HG03108 (cell line): ENCODE results near the gene ARHGAP8.

Experiments
- ATAC-seq: cut with Tn5 transposase; IDR thresholded peaks from one replicate; pipeline ENCODE4 v1.9.1; 2021; ENCODE audit warnings: moderate library complexity; ENCODE audit not compliant: unreplicated experiment

ARHGAP8 gene

DNA sequence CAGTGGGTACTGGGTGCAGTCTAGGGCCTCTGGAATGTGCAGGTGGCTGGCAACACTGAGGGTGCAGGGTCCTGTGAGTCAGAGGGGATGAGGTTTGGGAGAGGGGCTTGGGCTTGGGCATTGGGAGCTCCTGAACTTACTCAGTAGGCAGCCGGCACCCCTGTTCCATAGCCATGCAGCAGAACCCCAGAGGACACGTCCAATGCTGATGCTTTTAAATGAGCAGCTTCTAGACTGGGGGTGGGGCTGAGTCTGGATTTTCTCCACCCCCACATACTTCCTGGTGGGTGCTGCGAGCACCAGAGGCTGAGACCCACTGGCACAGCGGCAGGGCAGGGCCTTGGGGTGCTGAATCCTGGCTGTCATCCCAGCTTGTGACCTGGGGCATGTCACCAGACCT lies 71.4 kb downstream of the ARHGAP8 start:
- ATAC-seq: no peak

DNA sequence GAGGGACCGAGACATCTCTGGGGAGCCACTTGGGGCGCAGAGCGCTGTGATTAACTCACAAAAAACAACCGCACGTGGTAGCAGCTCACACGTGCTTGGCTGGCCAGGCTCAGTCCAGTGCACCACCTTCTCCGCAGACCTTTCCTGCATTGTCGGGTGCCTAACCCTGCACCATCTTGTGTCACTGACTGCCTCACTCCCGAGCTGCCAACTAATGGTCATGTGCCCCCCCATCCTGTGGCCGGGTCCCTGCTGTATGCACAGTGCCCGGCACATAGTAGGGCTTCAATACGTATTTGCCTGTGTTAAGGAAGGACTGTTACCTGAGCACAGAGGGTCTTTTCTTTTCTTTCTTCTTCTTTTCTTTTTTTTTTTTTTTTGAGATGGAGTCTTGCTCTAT lies 71.9 kb downstream of the ARHGAP8 start:
- ATAC-seq: no peak

DNA sequence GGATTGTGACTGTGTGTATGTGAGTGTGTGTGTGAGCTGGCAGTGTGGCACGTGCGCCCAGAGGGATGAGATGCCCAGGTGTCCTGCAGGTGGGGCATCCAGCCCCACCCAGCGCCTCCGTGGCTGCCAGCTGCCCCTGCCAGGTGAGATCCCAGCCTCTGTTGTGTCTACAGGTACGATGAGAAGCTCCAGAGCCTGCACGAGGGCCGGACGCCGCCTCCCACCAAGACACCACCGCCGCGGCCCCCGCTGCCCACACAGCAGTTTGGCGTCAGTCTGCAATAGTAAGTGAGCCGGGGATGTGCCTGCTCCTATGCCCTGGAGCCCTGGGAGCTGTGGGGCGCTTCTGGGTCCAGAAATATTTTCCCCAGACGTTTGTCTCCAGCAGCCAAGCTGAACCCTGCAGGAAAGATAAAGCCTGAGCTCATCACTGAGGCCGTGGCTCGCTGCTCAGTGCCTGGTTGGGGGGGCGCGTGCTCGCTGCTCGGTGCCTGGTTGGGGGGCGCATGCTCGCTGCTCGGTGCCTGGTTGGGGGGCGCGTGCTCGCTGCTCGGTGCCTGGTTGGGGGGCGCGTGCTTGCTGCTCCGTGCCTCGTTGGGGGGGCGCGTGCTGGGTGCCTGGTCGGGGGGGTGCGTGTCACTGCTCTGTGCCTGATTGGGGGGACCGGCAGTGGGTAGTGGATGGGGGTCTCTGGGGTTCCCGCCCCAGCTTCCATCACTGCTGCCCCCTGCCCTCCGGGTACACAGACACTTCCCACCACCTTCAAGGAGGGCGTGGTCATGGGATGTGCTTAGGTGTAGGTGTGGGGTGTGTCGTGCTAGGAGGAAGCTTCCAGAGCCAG lies 73.2 kb downstream of the ARHGAP8 start:
- ATAC-seq: no peak

DNA sequence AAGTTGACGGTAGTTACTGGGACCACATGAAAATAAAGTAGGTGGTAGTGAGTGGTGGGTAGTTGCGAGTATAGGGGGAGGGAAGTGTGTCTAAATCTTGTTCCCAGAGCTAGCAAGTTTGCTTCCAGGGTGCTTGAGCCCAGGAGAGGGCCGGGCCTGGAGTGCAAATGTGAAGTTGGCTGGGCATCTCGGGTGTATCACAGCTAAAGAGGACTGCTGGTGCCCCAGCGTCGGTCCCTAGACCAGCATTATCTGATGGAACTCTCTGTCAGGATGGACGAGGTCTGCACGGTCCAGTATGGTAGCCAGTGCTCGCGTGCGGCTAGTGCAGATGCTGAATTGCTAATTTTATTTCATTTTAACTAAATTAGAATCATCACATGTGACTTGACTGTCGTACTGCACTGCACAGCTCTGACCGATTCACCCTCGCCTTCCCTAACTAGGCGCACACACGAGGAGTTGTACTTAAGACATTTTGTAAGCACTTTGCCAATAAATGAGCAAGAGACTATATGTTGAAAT lies 75.4 kb downstream of the ARHGAP8 start:
- no peak for ATAC-seq

DNA sequence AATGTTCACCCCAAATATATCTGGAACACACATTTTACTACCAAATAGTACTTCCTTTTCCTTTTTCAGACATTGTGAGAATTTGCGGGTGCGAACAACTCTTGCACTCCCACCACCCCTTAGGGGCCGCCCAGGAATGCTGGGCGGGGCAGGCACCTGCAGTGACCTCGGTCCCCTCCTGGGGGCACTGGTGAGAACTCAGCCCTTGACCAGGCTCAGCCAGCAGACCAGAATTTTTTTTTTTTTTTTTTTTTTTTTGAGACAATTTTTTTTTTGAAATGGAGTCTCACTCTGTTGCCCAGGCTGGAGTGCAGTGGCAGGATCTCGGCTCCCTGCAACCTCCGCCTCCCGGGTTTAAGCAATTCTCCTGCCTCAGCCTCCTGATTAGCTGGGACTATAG lies 75.8 kb downstream of the ARHGAP8 start:
- ATAC-seq: no peak

DNA sequence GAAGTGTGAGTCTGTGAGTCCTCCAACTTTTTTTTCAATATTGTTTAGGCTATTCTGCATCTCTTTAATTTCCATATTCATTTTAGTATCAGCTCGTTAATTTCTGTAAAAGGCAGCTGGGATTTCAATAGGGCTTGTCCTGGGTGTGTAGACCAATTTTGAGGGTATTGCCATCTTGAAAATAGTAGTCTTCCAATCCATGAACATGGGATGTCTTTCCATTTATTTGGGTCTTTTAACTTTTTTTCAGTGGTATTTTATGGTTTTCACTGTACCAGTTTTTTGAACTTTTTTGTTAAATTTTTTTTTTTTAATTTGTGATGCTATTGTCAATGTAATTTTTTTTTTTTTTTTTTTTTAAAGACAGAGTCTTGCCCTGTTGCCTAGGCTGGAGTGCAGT lies 79.5 kb downstream of the ARHGAP8 start:
- no peak for ATAC-seq

DNA sequence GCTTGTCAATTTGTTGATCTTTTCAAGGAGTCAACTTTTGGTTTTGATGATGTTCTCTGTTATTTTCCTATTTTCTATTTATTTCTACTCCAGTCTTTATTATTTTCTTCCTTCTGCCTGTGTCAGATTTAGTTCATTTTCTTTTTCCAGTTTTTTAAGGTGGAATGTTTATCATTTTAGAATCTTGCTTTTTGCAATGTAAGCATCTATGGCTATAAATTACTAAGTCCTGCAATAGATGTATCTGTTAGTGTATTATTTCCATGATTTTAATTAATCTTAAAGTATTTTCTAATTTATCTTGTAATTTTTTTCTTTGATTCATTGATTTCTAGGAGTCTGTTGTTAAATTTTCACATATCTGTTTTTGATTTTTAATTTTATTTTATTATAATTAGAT lies 81.7 kb downstream of the ARHGAP8 start:
- ATAC-seq: no peak

DNA sequence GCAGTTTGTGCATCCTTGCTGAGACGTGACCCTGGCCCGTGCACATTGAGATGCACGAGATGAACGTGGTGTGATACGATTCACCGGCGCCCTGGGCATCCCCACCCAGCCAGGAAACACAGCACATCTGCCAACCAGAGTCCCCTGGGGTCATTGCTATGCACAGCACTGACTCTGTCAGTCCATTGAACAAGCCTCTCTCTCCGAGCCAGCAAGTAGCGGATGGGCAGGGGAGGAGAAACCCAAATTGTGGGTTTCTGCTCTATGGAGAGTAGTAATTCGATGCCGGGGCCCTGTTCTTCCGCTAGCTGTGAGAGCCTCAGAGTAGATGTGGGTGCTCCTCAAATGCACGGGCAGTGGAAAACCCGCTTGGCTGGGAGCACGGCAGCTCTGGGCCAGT lies 85.1 kb downstream of the ARHGAP8 start:
- ATAC-seq: no peak

DNA sequence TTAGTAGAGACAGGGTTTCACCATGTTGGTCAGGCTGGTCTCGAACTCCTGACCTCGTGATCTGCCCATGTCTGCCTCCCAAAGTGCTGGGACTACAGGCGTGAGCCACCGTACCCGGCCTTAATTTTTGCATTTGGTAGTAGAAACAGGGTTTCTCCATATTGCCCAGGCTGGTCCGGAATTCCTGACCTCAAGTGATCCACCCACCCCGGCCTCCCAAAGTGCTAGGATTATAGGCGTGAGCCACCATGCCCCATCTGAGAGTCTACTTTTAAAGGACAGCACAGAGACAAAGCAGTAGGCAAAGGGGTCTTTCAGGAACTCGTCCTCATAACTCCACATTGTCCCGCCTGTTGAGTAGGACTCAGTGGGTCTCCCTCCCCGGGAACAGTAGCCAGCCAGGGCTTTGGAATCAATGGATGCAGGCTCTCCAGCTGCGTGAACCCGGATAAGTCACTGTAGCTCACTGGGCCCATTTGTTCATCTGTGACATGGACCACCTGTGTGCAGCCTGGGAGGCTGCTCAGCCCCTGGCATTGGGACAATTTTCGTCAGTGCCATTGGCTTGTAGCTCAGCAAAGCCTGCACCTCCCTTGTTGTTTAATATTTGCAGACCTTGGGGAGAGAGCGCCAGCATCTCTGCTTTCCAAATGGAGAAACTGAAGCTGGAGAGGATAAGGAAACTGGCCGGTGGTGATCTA lies 86.1 kb downstream of the ARHGAP8 start:
- no peak for ATAC-seq

DNA sequence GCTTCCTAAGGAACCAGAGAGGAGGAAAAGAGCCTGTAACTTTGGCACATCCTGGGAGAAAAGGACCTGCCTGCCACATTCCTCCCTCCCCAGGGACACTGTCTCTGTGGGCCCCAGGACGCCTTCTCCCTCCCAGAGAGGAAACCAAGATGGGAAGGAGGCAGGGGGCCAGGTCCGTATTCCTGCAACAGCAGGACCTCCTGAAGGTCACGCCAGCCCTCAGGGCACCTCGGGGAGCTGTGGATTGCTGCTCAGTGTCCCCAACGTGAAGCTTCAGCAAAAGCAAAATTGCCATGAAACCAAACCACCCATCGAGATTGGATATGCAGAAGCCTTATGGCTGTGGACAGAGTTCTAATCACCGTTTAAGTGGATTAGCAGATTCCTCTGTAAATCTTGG lies 86.7 kb downstream of the ARHGAP8 start:
- no peak for ATAC-seq

DNA sequence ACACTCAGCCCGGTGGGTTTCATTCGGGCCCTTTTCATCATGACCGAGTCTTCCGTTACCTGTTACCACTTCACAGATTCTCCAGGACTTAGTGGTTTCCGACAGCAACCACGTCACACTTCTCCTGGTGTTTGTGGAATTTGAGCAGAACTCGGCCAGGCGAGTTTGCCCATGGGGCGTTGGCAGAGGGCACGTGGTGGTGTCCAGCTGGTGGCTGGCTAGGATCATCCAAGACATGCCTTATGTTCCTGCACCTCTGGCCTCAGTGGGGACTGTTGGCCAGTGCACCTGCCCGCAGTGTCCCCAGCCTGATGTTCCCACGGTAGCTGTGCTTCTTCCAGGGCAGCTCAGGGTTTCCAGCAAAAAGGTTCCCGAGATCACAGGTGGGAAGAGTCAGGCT lies 87.3 kb downstream of the ARHGAP8 start:
- no peak for ATAC-seq

DNA sequence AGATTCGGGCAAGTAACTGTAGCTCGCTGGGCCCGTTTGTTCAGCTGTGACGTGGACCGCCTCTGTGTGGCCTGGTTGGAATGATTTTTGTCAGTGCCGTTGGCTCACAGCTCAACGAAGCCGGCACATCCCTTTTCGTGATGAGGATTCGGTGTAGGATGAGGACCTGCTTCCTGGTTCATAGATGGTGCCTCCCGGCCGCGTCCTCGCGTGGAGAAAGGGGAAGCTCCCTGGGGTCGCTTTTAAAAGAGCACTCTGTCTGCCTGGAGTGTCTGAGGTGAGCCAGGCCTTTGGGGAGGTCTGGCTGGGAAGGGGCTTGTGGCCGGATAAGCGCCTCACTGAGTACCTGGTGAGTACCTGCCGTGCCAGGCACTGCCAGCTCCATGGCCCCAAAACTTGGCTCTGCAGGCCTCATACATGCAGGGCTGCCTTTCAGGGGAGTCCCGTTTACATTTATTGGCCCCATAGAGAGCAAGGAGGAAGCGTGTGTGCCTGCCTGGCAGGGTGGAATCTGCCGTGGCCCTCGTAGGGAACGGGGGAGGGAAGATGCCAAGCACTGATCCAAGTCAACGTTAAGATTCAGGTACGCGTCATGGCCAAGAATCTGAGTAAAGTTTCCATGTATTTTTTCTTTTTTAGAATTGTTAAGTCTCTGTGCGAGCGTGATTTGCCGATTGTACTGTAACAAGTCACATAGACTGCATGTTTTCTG lies 88.4 kb downstream of the ARHGAP8 start:
- no peak for ATAC-seq

DNA sequence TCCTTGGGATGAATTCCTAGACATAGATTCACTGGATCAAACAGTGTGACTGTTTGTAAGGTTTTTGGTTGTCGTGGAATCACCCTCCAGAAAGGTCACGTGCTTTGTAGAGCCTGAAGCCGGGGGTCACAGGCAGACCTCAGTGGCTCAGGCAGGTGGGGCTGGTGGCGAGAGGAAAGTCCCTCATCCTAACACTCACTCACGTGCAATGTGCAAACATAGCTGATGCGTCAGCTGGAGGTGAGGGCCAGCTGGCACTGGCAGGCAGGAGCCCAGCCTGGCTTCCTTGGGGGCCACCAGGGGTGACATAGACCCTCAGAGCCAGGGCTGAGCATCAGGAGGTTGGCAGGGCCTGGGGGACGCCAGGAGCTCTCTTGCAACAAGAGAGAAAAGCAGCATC lies 90.0 kb downstream of the ARHGAP8 start:
- no peak for ATAC-seq

DNA sequence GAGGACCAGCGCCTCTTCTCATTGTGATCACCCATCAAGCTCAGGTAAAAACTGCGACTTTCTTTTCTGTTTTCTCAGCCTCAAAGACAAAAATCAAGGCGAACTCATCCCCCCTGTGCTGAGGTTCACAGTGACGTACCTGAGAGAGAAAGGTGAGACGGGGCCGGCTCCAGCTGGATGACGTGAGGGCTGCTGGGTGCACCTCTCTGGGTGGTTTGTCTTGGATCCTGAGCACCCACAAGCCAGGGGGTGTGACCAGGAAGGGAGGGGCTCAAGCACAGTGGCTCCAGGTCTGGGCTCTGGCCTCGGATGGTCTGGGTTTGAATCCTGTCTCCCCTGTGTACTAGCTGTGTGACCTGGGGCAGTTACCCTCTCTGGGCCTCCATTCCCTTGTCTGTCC lies 92.8 kb downstream of the ARHGAP8 start:
- ATAC-seq: no peak

DNA sequence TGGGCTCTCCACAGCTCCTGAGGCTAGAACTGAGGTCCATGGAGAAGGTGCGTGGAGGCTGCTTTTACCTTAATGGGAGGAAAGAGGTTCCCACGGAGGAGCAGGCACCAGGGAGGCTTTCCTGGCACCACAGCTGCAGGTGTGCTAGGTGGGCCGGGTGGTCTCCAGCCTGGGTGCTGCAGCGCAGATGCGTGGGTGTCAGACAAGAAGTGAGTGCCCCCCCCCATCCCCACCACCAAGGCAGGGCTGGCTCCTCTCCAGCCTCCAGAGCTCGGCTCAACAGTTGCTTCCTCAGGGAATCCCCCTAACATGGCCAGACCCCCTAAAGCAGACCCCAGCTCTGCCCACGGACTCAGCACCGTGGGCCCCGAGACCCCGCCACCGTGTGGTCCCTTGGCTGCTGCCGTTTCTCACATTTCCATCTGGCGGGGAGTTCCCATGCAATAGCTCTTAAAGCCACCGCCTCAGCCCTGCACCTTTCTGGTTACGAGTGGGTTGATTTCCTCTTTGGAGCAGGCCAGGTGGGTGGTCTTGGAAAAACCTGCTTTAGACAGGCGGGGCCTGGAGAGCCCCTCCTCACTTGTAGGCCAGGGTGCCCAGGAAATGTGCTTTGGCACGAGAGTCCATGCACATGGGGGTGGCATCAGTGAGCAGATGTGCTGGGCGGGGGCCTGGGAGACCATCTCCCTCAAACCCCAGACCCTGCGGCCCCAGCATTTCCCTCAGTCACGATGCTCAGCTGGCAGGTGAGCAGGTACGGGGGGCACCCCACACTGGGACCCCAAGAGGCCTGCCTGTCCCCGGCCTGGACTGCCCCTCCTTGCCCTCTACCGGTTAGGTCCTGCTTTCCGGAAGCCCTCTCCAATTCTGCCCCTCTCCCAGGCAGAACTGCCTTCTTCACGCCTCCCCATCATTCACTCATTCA lies 93.7 kb downstream of the ARHGAP8 start:
- ATAC-seq: no peak

DNA sequence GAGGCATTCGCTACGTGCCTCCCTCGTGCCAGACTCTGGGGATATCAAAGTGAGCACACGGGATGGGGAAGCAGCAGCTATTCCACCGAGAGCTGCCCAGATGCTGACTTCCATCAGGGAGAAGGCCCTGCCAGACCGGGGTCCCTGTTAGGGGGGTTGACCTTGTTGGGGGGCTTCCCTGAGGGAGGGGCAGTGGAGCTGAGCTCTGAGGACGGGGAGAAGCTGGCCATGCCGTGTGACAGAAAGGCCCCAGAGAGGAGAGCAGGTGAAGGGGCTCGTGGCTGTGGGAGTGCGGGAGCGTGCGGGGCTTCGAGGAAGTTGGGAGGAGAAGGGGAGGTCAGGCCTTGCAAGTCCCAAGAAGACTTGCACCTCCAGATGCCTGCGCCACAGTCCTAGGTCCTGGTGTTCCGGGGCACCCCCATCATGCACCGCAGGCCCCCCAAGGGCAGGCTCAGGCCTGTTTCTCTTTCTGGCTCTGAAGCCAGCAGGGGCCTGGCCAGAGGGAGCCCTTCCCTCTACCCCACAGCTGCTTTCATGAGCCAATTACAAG lies 94.4 kb downstream of the ARHGAP8 start:
- ATAC-seq: no peak

DNA sequence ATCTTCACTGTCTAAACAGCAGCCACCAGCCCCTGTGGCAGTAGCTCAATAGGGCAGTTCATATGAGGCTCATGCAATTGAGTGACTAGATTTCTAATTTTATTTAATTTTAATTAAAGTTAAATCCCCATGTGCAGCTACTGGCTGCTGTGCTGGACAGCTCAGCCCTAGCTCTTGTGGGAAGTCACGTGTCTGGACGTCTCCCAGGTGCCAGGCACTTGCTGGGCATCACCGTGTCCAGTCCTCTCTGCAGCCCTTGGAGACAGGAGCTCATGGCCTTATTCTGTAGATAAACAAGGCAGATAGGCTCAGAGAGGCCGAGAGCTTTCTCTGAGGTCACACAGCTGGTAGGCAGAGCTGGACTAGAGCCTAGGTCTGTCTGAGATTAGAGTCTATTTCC lies 95.0 kb downstream of the ARHGAP8 start:
- ATAC-seq: no peak

DNA sequence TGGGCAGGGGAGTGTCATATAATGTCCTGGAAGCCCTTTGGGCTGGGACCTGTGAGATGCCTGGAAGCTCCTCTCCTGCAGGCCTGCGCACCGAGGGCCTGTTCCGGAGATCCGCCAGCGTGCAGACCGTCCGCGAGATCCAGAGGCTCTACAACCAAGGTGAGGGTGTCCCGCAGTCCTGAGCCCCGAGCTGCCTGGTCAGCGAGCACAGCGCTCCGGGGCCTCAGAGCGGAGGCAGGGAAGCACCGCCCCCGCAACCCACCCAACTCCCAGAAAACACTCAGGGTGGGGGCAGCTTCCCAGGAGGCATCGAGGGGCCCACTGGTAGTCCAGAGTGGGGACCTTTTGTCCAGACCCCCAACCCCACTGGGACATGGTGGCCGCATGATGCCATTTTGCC lies 95.5 kb downstream of the ARHGAP8 start:
- ATAC-seq: no peak

DNA sequence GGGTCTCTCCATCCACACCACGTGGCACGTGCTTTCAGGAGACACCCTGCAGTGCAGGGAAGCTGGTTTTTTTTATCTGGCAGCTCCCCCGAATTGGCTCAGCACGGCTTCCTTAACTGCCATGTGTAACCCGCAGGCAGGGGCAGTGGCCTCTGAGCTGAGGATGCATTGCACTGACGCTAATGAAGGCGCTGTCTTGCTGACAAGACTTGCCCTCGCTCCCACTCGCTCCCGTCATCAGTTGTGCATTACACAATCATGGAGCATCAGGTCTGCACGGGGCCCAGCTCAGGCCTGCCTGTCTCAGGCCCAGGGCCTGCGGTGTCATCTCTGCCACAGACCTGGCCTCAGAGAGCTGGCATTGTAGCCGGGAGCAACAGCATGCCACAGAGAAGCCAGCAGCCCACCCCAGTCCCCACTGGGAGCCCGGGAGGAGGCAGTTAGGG lies 95.9 kb downstream of the ARHGAP8 start:
- ATAC-seq: no peak

DNA sequence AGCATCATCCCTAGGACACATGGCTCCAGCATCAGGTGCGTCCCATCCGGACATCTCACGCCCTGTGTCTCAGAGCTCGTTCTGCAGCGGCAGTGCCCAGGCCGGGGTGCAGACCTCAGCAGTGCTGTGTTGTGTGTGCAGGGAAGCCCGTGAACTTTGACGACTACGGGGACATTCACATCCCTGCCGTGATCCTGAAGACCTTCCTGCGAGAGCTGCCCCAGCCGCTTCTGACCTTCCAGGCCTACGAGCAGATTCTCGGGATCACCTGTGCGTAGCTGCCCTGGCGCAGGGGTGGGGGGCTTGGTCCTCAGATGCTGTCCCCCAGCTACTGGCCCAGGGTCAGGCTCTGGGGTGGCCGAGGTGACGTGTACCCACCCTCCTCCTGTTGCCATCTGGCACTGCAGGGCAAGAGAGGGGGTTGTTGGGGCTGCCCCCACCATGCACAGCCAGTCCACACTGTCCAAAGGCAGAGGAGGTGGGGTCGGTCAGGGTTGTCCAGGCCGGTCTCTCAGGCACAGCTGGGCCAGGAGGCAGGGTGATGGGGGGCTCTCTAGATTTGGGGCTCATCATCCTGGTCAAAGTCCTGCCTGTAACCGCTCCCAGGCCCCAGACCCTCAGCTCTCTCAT lies 96.5 kb downstream of the ARHGAP8 start:
- ATAC-seq: no peak
